ENCODE measurements around the gene C1orf141.

The C1orf141 gene

DNA sequence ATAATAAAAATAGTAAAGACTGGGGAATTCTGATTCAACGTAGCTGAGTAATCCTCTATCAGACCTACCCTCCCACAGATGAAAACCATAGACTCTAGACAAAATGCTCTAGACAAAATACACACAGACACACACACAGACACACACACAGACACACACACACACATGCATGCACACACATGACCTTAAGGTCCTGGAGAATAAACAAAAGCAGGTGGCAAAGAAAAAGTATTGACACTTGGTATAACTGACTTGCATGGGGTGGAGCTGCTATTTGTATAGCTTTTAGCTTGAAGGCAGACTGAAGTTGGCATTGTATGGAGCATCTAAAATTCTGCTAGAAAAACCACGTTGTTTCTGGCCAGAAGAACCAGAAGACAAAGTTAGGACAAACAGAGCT lies 29.3 kb downstream of the C1orf141 start:
- H3K4me1 ChIP-seq (ENCODE audit: low read length), result peaks cover 4% of the 10 kb centered on the region; the same call in 1 of the 2 replicates
- H3K27ac ChIP-seq (ENCODE audit: low read length), result no peak overlapping the region
- no peak for DNase-seq
- no peaks in the 10 kb centered on the region for H3K36me3 ChIP-seq (replicated peaks; ENCODE audit: insufficient read depth, low read length)
- no peaks in the 10 kb centered on the region for H3K79me2 ChIP-seq (ENCODE audit: low read length)
- H3K27me3 ChIP-seq (replicated peaks; ENCODE audit: insufficient read depth, low read length), result no peaks in the 10 kb centered on the region
- no peak overlapping the region for H3K4me2 ChIP-seq (ENCODE audit: low read depth, low read length)
- no peak overlapping the region for H3K9ac ChIP-seq (ENCODE audit: low read length)
- H3F3A ChIP-seq (ENCODE audit: insufficient read depth, low read length), result no peaks in the 10 kb centered on the region
- no peak overlapping the region for H3K4me3 ChIP-seq (ENCODE audit: low read length)
- H2AFZ ChIP-seq (ENCODE audit: low read length), result no peak overlapping the region
- TF ChIP-seq, protein P1, sequence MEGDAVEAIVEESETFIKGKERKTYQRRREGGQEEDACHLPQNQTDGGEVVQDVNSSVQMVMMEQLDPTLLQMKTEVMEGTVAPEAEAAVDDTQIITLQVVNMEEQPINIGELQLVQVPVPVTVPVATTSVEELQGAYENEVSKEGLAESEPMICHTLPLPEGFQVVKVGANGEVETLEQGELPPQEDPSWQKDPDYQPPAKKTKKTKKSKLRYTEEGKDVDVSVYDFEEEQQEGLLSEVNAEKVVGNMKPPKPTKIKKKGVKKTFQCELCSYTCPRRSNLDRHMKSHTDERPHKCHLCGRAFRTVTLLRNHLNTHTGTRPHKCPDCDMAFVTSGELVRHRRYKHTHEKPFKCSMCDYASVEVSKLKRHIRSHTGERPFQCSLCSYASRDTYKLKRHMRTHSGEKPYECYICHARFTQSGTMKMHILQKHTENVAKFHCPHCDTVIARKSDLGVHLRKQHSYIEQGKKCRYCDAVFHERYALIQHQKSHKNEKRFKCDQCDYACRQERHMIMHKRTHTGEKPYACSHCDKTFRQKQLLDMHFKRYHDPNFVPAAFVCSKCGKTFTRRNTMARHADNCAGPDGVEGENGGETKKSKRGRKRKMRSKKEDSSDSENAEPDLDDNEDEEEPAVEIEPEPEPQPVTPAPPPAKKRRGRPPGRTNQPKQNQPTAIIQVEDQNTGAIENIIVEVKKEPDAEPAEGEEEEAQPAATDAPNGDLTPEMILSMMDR (IDR thresholded peaks at IDR 0.05; ENCODE audit: low read length), result no peak
- no peak for TF ChIP-seq EZH2 (optimal IDR thresholded peaks at IDR 0.05; ENCODE audit: low read depth, low read length)
- no peak for TF ChIP-seq EZH2phosphoT487 (IDR thresholded peaks at IDR 0.05; ENCODE audit: low read length)
- no peaks in the 10 kb centered on the region for H4K20me1 ChIP-seq (ENCODE audit: insufficient read depth, low read length)
- H3K9me3 ChIP-seq (replicated peaks; ENCODE audit: insufficient read depth, low read length), result no peaks in the 10 kb centered on the region
- no peaks in the 10 kb centered on the region for H3K9me2 ChIP-seq (replicated peaks; ENCODE audit: insufficient read depth, low read length)

DNA sequence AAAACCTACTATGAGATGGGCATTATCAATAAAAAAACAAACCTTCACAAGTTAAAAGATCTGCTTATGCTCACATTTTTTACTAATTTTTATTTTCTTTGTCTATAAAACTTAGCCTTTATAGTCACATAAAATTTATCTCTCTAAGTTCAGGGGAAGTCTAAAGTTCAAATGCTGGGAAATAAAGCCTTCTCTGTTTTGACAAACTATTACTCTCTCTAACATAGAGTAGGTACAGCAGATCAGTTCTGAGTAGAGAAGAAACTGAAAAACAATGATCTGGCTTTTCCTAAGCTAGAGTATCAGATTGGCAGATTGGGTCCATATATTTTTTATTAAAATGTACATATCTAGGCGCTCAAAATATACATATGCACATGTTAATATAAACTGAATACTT lies 31.2 kb downstream of the C1orf141 start:
- H3K27ac ChIP-seq (ENCODE audit: low read length), result no peak overlapping the region
- no peak overlapping the region for H3K4me2 ChIP-seq (ENCODE audit: low read depth, low read length)
- no peak overlapping the region for H2AFZ ChIP-seq (ENCODE audit: low read length)

DNA sequence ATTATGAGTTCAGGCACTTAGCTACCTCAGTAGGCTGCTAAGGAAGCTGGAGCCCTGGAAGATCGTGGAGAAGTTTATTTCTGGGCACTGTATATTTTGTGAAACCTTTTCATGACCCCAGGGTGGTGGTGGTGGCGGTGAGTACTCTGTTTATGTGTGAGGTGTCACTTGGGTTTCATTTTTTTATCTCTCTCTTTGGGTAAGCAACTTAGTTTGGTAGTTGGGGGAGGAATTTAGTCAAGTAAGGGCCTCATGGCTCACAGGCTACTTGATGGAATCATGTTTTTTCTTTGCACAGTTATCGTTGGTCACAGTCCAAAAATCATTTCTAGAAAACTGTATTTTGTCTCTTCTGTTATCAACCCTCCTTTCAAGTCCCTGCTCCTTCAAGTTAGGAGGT lies 33.9 kb downstream of the C1orf141 start:
- Histone ChIP-seq H3K36me3 (replicated peaks; ENCODE audit: insufficient read depth, low read length) (no peaks in the 10 kb centered on the region), H3F3A (ENCODE audit: insufficient read depth, low read length) (no peaks in the 10 kb centered on the region), H3K9me2 (replicated peaks; ENCODE audit: insufficient read depth, low read length) (no peaks in the 10 kb centered on the region), H4K20me1 (ENCODE audit: insufficient read depth, low read length) (no peaks in the 10 kb centered on the region), H3K79me2 (ENCODE audit: low read length) (no peaks in the 10 kb centered on the region), H3K27ac (ENCODE audit: low read length) (no peak overlapping the region), H3K4me3 (ENCODE audit: low read length) (no peak overlapping the region), H3K9me3 (replicated peaks; ENCODE audit: insufficient read depth, low read length) (no peaks in the 10 kb centered on the region), H3K9ac (ENCODE audit: low read length) (no peak overlapping the region), H2AFZ (ENCODE audit: low read length) (no peak overlapping the region), H3K27me3 (replicated peaks; ENCODE audit: insufficient read depth, low read length) (no peaks in the 10 kb centered on the region), H3K4me2 (ENCODE audit: low read depth, low read length) (no peak overlapping the region), H3K4me1 (ENCODE audit: low read length) (no peaks in the 10 kb centered on the region)
- DNase-seq, result no peak
- TF ChIP-seq EZH2 (optimal IDR thresholded peaks at IDR 0.05; ENCODE audit: low read depth, low read length), result no peak
- no peak for TF ChIP-seq EZH2phosphoT487 (IDR thresholded peaks at IDR 0.05; ENCODE audit: low read length)
- TF ChIP-seq, protein P1 (IDR thresholded peaks at IDR 0.05; ENCODE audit: low read length), result no peak

More for the DNA sequence above, 31.2 kb downstream of the C1orf141 start:
- no peaks in the 10 kb centered on the region for H3K4me1 ChIP-seq (ENCODE audit: low read length)
- no peaks in the 10 kb centered on the region for H4K20me1 ChIP-seq (ENCODE audit: insufficient read depth, low read length)
- TF ChIP-seq EZH2phosphoT487 (IDR thresholded peaks at IDR 0.05; ENCODE audit: low read length) (no peak), EZH2 (optimal IDR thresholded peaks at IDR 0.05; ENCODE audit: low read depth, low read length) (no peak)
- TF ChIP-seq, protein P1 (IDR thresholded peaks at IDR 0.05; ENCODE audit: low read length), result no peak
- DNase-seq, result no peak
- no peaks in the 10 kb centered on the region for H3K9me3 ChIP-seq (replicated peaks; ENCODE audit: insufficient read depth, low read length)
- H3F3A ChIP-seq (ENCODE audit: insufficient read depth, low read length), result no peaks in the 10 kb centered on the region
- H3K79me2 ChIP-seq (ENCODE audit: low read length), result no peaks in the 10 kb centered on the region
- no peak overlapping the region for H3K4me3 ChIP-seq (ENCODE audit: low read length)
- no peak overlapping the region for H3K9ac ChIP-seq (ENCODE audit: low read length)
- no peaks in the 10 kb centered on the region for H3K36me3 ChIP-seq (replicated peaks; ENCODE audit: insufficient read depth, low read length)
- no peaks in the 10 kb centered on the region for H3K27me3 ChIP-seq (replicated peaks; ENCODE audit: insufficient read depth, low read length)
- H3K9me2 ChIP-seq (replicated peaks; ENCODE audit: insufficient read depth, low read length), result no peaks in the 10 kb centered on the region
